ENCODE measurements around the gene SUZ12.
"Not testable (repeated sequence)": the region's sequence is repeated elsewhere in the genome, so short reads cannot be mapped to it uniquely, and the experiment has no call there.

DNA sequence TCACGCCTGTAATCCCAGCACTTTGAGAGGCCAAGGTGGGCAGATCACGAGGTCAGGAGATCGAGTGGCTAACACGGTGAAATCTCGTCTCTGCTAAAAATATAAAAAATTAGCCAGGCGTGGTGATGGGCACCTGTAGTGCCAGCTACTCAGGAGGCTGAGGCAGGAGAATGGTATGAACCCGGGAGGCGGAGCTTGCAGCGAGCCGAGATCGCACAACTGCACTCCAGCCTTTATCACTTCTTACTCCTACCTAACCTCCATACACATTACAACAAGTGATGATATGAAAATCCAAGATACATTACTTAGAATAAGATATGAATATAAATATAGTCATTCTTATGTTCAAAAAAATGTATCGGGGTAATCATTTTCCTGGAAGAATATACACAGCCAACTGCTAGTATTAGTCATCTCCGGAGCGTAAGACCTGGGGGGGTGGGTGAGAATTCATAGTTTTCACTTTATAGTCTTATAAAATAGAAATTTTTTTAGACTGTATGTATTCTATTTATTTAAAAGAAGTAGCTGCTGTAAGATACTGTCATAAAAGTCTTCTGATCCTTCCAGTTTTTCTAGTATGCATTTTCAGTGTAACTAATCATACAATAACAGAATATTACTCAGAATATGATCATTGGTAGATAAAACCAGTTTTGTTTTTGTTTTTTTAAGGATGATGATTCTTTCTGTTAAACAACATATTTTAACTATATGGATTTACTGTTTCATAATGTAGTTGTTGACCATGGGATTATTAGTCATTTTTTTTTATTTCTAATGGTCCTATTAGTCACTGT is 37.7 kb downstream of the SUZ12 start:
- TF ChIP-seq POLR2A, CTCF, EP300 (IDR thresholded peaks at IDR 0.05): not testable (repeated sequence)
